Neural progenitor cell (in vitro differentiated cells): ENCODE measurements around the gene KPNA6. TPM values are rescaled to one million over a fixed set of nuclear protein-coding genes. Genes with fewer than 3 reads are reported as not detected.
"Not testable (repeated sequence)": the region's sequence is repeated elsewhere in the genome, so short reads cannot be mapped to it uniquely, and the experiment has no call there.

Experiments
- DNase-seq: peaks from one replicate; pipeline ENCODE4 v3.0.0-alpha.2; 2016; ENCODE audit warnings: low spot score
- H2AFZ ChIP-seq: fragments of 200-600 bp; sonication (generic); replicated peaks from 2 replicates; pipeline ENCODE4 v1.6.1; 2016; ENCODE audit warnings: antibody characterized with exemption
- H3F3A ChIP-seq: fragments of 200-600 bp; sonication (generic); 2 replicates; pipeline ENCODE4 v1.6.1; 2016; ENCODE audit warnings: antibody characterized with exemption, low read depth
- H3K27ac ChIP-seq: fragments of 200-600 bp; sonication (generic); 2 replicates; pipeline ENCODE4 v1.5.1; 2016; ENCODE audit warnings: mild to moderate bottlenecking
- H3K27me3 ChIP-seq: fragments of 200-600 bp; sonication (generic); 2 replicates; pipeline ENCODE4 v1.6.1; 2016; ENCODE audit warnings: mild to moderate bottlenecking, moderate library complexity
- H3K36me3 ChIP-seq: fragments of 200-600 bp; sonication (generic); 2 replicates; pipeline ENCODE4 v1.5.1; 2016
- H3K4me1 ChIP-seq: fragments of 200-600 bp; sonication (generic); 2 replicates; pipeline ENCODE4 v1.6.1; 2016; ENCODE audit warnings: mixed run types
- H3K4me2 ChIP-seq: fragments of 200-600 bp; sonication (generic); 2 replicates; pipeline ENCODE4 v1.6.1; 2016
- H3K4me3 ChIP-seq: fragments of 200-600 bp; sonication (generic); 2 replicates; pipeline ENCODE4 v1.5.1; 2016
- H3K79me2 ChIP-seq: fragments of 200-600 bp; sonication (generic); 2 replicates; pipeline ENCODE4 v1.6.1; 2016; ENCODE audit warnings: low read depth
- H3K9ac ChIP-seq: fragments of 200-600 bp; sonication (generic); 2 replicates; pipeline ENCODE4 v1.6.1; 2016
- H3K9me3 ChIP-seq: fragments of 200-600 bp; sonication (generic); 2 replicates; pipeline ENCODE4 v1.5.1; 2016; ENCODE audit warnings: low read depth
- H4K20me1 ChIP-seq: fragments of 200-600 bp; sonication (generic); 2 replicates; pipeline ENCODE4 v1.6.1; 2016; ENCODE audit warnings: low read depth
- H3K27ac Mint-ChIP-seq: 3 replicates; pipeline ENCODE4 v1.8.0; 2021; ENCODE audit warnings: mixed read lengths
- H3K27me3 Mint-ChIP-seq: 2 replicates; pipeline ENCODE4 v1.8.0; 2022; ENCODE audit warnings: low read depth, mild to moderate bottlenecking, inconsistent platforms, moderate library complexity, mixed read lengths; ENCODE audit not compliant: insufficient read depth
- H3K36me3 Mint-ChIP-seq: 3 replicates; pipeline ENCODE4 v1.8.0; 2021; ENCODE audit warnings: mixed read lengths
- H3K4me1 Mint-ChIP-seq: 3 replicates; pipeline ENCODE4 v1.8.0; 2021; ENCODE audit warnings: mixed read lengths
- H3K4me3 Mint-ChIP-seq: 3 replicates; pipeline ENCODE4 v1.8.0; 2021; ENCODE audit warnings: mild to moderate bottlenecking, moderate library complexity, mixed read lengths
- H3K9me3 Mint-ChIP-seq: 3 replicates; pipeline ENCODE4 v1.8.0; 2020; ENCODE audit warnings: mixed read lengths
- CTCF ChIP-seq: fragments of 200-600 bp; sonication (generic); IDR thresholded peaks from 2 replicates; pipeline ENCODE4 v1.5.1; 2017; ENCODE audit warnings: antibody characterized with exemption, mild to moderate bottlenecking
- EZH2 ChIP-seq: fragments of 200-600 bp; sonication (generic); IDR thresholded peaks from 2 replicates; pipeline ENCODE4 v1.6.1; 2017; ENCODE audit warnings: antibody characterized with exemption, mild to moderate bottlenecking, moderate library complexity
- EZH2phosphoT487 ChIP-seq: fragments of 200-600 bp; sonication (generic); IDR thresholded peaks from 2 replicates; pipeline ENCODE4 v1.6.1; 2017; ENCODE audit warnings: antibody characterized with exemption
- total RNA-seq: library from RNA; depleted of rRNA; stranded (reverse); fragments of >200 nt; gene quantifications from 2 replicates; pipeline ENCODE4 v1.2.3, GENCODE V29; 2015; ENCODE audit warnings: low replicate concordance

Gene KPNA6
- total RNA-seq, 1 donor from 2014 or later, result 69.3 TPM

GRCh38 chr1:32163405-32163804, 55.5 kb downstream of the KPNA6 start:
- Mint-ChIP-seq H3K4me3 (no peak overlapping the region), H3K27ac (no peak overlapping the region), H3K4me1 (no peaks in the 10 kb centered on the region), H3K9me3 (no peaks in the 10 kb centered on the region), H3K27me3 (no peaks in the 10 kb centered on the region), H3K36me3 (peaks cover 32% of the 10 kb centered on the region)
- H3K27ac ChIP-seq, result no peak overlapping the region
- no peak overlapping the region for H3K4me2 ChIP-seq
- no peaks in the 10 kb centered on the region for H3K4me1 ChIP-seq
- peaks cover 7% of the 10 kb centered on the region for H3K36me3 ChIP-seq
- no peak overlapping the region for H3K4me3 ChIP-seq
- no peak overlapping the region for H3K9ac ChIP-seq
- H2AFZ ChIP-seq, result no peak overlapping the region
- DNase-seq, result no peak
- no peaks in the 10 kb centered on the region for H3K9me3 ChIP-seq
- no peaks in the 10 kb centered on the region for H4K20me1 ChIP-seq
- H3K79me2 ChIP-seq, result no peaks in the 10 kb centered on the region
- no peak for TF ChIP-seq EZH2phosphoT487
- no peak for TF ChIP-seq CTCF
- no peak for TF ChIP-seq EZH2
- H3K27me3 ChIP-seq, result no peaks in the 10 kb centered on the region
- H3F3A ChIP-seq, result no peaks in the 10 kb centered on the region

- H3K4me1 ChIP-seq, H3K4me2 ChIP-seq, H3K79me2 ChIP-seq, H3K36me3 ChIP-seq, H3K9me3 ChIP-seq, H2AFZ ChIP-seq, H3K4me1 Mint-ChIP-seq, H3K4me3 Mint-ChIP-seq, H3K27me3 Mint-ChIP-seq, H3K27me3 ChIP-seq, H3F3A ChIP-seq, H3K9me3 Mint-ChIP-seq, H3K9ac ChIP-seq, H4K20me1 ChIP-seq, H3K4me3 ChIP-seq, H3K27ac Mint-ChIP-seq, H3K27ac ChIP-seq, DNase-seq: not testable (repeated sequence)
- H3K36me3 Mint-ChIP-seq, result peaks cover 34% of the 10 kb centered on the region
Observed at GRCh38 chr1:32165633-32166032, 57.8 kb downstream of the KPNA6 start.

GRCh38 chr1:32170991-32171390, 63.1 kb downstream of the KPNA6 start:
- peaks cover 9% of the 10 kb centered on the region for H3K36me3 ChIP-seq
- no peaks in the 10 kb centered on the region for H3K9me3 ChIP-seq
- Mint-ChIP-seq H3K9me3 (no peaks in the 10 kb centered on the region), H3K36me3 (peaks cover 31% of the 10 kb centered on the region), H3K4me1 (no peaks in the 10 kb centered on the region), H3K27me3 (peaks cover 2% of the 10 kb centered on the region), H3K4me3 (no peak overlapping the region), H3K27ac (no peak overlapping the region)
- H3K4me1 ChIP-seq, result no peaks in the 10 kb centered on the region
- TF ChIP-seq CTCF, result no peak
- TF ChIP-seq EZH2, result no peak
- no peak for TF ChIP-seq EZH2phosphoT487
- no peak overlapping the region for H2AFZ ChIP-seq
- no peak overlapping the region for H3K27ac ChIP-seq
- no peak overlapping the region for H3K4me2 ChIP-seq
- no peaks in the 10 kb centered on the region for H4K20me1 ChIP-seq
- H3K79me2 ChIP-seq, result no peaks in the 10 kb centered on the region
- no peak for DNase-seq
- H3F3A ChIP-seq, result peaks cover 1% of the 10 kb centered on the region
- H3K9ac ChIP-seq, result no peak overlapping the region
- no peaks in the 10 kb centered on the region for H3K27me3 ChIP-seq
- no peak overlapping the region for H3K4me3 ChIP-seq

- no peak overlapping the region for H2AFZ ChIP-seq
- peaks cover 9% of the 10 kb centered on the region for H3K36me3 ChIP-seq
Observed at GRCh38 chr1:32172621-32173245, 64.9 kb downstream of the KPNA6 start.

More at GRCh38 chr1:32172621-32173245, 64.9 kb downstream of the KPNA6 start:
- H3K79me2 ChIP-seq, result no peaks in the 10 kb centered on the region
- H3K4me1 Mint-ChIP-seq, result no peaks in the 10 kb centered on the region
- no peaks in the 10 kb centered on the region for H3K4me1 ChIP-seq
- H3K4me2 ChIP-seq, result no peak overlapping the region
- no peak overlapping the region for H3K27ac Mint-ChIP-seq
- no peak overlapping the region for H3K27ac ChIP-seq
- peaks cover 2% of the 10 kb centered on the region for H3K27me3 Mint-ChIP-seq
- H3K4me3 ChIP-seq, result no peak overlapping the region
- H3K36me3 Mint-ChIP-seq, result peaks cover 26% of the 10 kb centered on the region
- peaks cover 10% of the 10 kb centered on the region for H3F3A ChIP-seq
- TF ChIP-seq EZH2phosphoT487, result no peak
- TF ChIP-seq CTCF, result no peak
- no peak for TF ChIP-seq EZH2
- no peaks in the 10 kb centered on the region for H4K20me1 ChIP-seq
- no peak for DNase-seq
- H3K27me3 ChIP-seq, result no peaks in the 10 kb centered on the region
- H3K9ac ChIP-seq, result no peak overlapping the region
- H3K9me3 Mint-ChIP-seq, result no peaks in the 10 kb centered on the region
- H3K4me3 Mint-ChIP-seq, result no peak overlapping the region
- H3K9me3 ChIP-seq, result no peaks in the 10 kb centered on the region
